HG02642 (cell line): ENCODE measurements around the gene HCAR1.
"Not testable (repeated sequence)": the region's sequence is repeated elsewhere in the genome, so short reads cannot be mapped to it uniquely, and the experiment has no call there.

Experiments used
- ATAC-seq: cut with Tn5 transposase; IDR thresholded peaks from one replicate; pipeline ENCODE4 v1.9.1; 2021; ENCODE audit warnings: mild to moderate bottlenecking; ENCODE audit not compliant: unreplicated experiment, poor library complexity

HCAR1 gene

GRCh38 chr12:122676781-122677180 lies 53.9 kb downstream of the HCAR1 start:
- not testable (repeated sequence) for ATAC-seq
